Body of pancreas (tissue), 4 donors: Measurements from ENCODE around the gene DYNLT5. TPM values are rescaled to one million over a fixed set of nuclear protein-coding genes. Genes with fewer than 3 reads are reported as not detected.
"Not testable (repeated sequence)": the region's sequence is repeated elsewhere in the genome, so short reads cannot be mapped to it uniquely, and the experiment has no call there.

ENCODE experiments used
- ATAC-seq: fragments of 150-250 bp; one replicate; pipeline ENCODE4 v1.9.1; 2016
- DNase-seq, 4 donors: peaks; one replicate each; pipeline ENCODE4 v3.0.0-alpha.2; 2019
- H3K27ac ChIP-seq, 4 donors: fragments of 200-600 bp; sonication (generic); 1 replicate in 3 of 4; 2 replicates in 1 of 4; pipeline versions ENCODE4 v1.5.1 to v1.6.1; 2016 to 2019; ENCODE audit warnings: mild to moderate bottlenecking in 1 of 4, mixed read lengths in 1 of 4, moderate library complexity in 1 of 4
- H3K27me3 ChIP-seq, 2 donors: fragments of 200-600 bp; sonication (generic); one replicate each; pipeline ENCODE4 v1.6.0; 2016; ENCODE audit warnings: mild to moderate bottlenecking in 1 of 2
- H3K36me3 ChIP-seq, 2 donors: fragments of 200-600 bp; sonication (generic); replicated peaks in 1 of 2; 2 replicates each; pipeline ENCODE4 v1.5.1; 2016; ENCODE audit warnings: low read depth in 2 of 2; ENCODE audit not compliant: insufficient read depth in 1 of 2
- H3K4me1 ChIP-seq: fragments of 200-600 bp; sonication (generic); one replicate; pipeline ENCODE4 v1.6.0; 2016
- H3K4me3 ChIP-seq, 2 donors: fragments of 200-600 bp; sonication (generic); 1 replicate in 1 of 2; 2 replicates in 1 of 2; pipeline ENCODE4 v1.5.1; 2016 to 2019
- H3K9me3 ChIP-seq, 3 donors: fragments of 200-600 bp; sonication (generic); 1 replicate in 2 of 3; 2 replicates in 1 of 3; pipeline ENCODE4 v1.5.1; 2016
- CTCF ChIP-seq, 7 experiments: fragments of 450-650 bp in 4 of 7; fragments of 200-600 bp in 3 of 7; sonication (generic) in 3 of 7; IDR thresholded peaks; one replicate each; pipeline ENCODE4 v1.5.1; 2016 to 2019; ENCODE audit warnings: antibody characterized with exemption in 7 of 7
- POLR2A ChIP-seq, 3 donors: fragments of 450-650 bp; IDR thresholded peaks; one replicate each; pipeline ENCODE4 v1.6.1; 2016; ENCODE audit warnings: antibody characterized with exemption in 3 of 3, mild to moderate bottlenecking in 2 of 3
- WGBS, 2 donors: methylation state at CpG; one replicate each; pipeline ENCODE4 v1.1.5; 2017; 5-methylcytosine and 5-hydroxymethylcytosine counted together
- intact Hi-C: fragments of 100-400 bp; cut with DNase I; formaldehyde crosslinking; loops from one replicate; pipeline ENCODE4 v1.15.1; 2023
- total RNA-seq, 2 donors: library from RNA; depleted of rRNA; stranded (reverse); fragments of >200 nt; gene quantifications; one replicate each; pipeline ENCODE4 v1.1.0, GENCODE V29; 2016

DYNLT5 gene
- total RNA-seq, 2 donors from 2014 or later: not detected

GRCh38 chr1:66723985-66724384, 28.3 kb upstream of the DYNLT5 start:
- intact Hi-C loops: no loop called here
- Histone ChIP-seq H3K27ac (no peak overlapping the region), H3K4me1 (no peaks in the 10 kb centered on the region), H3K27me3 (no peaks in the 10 kb centered on the region), H3K4me3 (no peak overlapping the region), H3K36me3 (no peaks in the 10 kb centered on the region), H3K9me3 (no peaks in the 10 kb centered on the region)
- ATAC-seq (no peak), DNase-seq (no peak)
- TF ChIP-seq CTCF (IDR thresholded peaks at IDR 0.05) (no peak), POLR2A (IDR thresholded peaks at IDR 0.05) (no peak)

GRCh38 chr1:66725885-66726665, 26.2 kb upstream of the DYNLT5 start:
- peak; percentile 65 to 93 (median 72) for TF ChIP-seq CTCF (IDR thresholded peaks at IDR 0.05)
- TF ChIP-seq POLR2A (IDR thresholded peaks at IDR 0.05): no peak
- peak; percentile 56 for ATAC-seq
- H3K9me3 ChIP-seq: no peaks in the 10 kb centered on the region
- intact Hi-C loops: no loop called here
- no peak overlapping the region for H3K27ac ChIP-seq
- no peaks in the 10 kb centered on the region for H3K36me3 ChIP-seq
- 18 to 20% methylated on average over 9 of the region's 9 CpGs for WGBS, 2 donors
- no peaks in the 10 kb centered on the region for H3K27me3 ChIP-seq
- no peak overlapping the region for H3K4me3 ChIP-seq
- H3K4me1 ChIP-seq: no peaks in the 10 kb centered on the region
- DNase-seq: peak; percentile 31 to 44 (median 38)

- TF ChIP-seq POLR2A (IDR thresholded peaks at IDR 0.05) (no peak), CTCF (IDR thresholded peaks at IDR 0.05) (no peak)
- Histone ChIP-seq H3K4me3 (no peak overlapping the region), H3K27me3 (no peaks in the 10 kb centered on the region), H3K9me3 (no peaks in the 10 kb centered on the region), H3K36me3 (no peaks in the 10 kb centered on the region), H3K27ac (no peak overlapping the region), H3K4me1 (no peaks in the 10 kb centered on the region)
- ATAC-seq (no peak), DNase-seq (no peak)
- intact Hi-C loops: no loop called here
- WGBS, 2 donors: 55 to 60% methylated on average over 2 of the region's 2 CpGs
Measured at GRCh38 chr1:66728021-66728420, 24.2 kb upstream of the DYNLT5 start.

GRCh38 chr1:66728716-66729115, 23.5 kb upstream of the DYNLT5 start:
- H3K4me1 ChIP-seq, ATAC-seq, H3K27ac ChIP-seq, DNase-seq, H3K4me3 ChIP-seq, H3K36me3 ChIP-seq, H3K9me3 ChIP-seq, intact Hi-C loops, H3K27me3 ChIP-seq: not testable (repeated sequence)

- TF ChIP-seq CTCF (IDR thresholded peaks at IDR 0.05): no peak
- DNase-seq: no peak
Measured at GRCh38 chr1:66729119-66729518, 23.1 kb upstream of the DYNLT5 start.

More at GRCh38 chr1:66729119-66729518, 23.1 kb upstream of the DYNLT5 start:
- intact Hi-C loops: no loop called here
- H3K27me3 ChIP-seq: no peaks in the 10 kb centered on the region
- WGBS, 2 donors: 52 to 59% methylated on average over 6 of the region's 6 CpGs
- H3K27ac ChIP-seq: no peak overlapping the region
- no peaks in the 10 kb centered on the region for H3K4me1 ChIP-seq
- no peaks in the 10 kb centered on the region for H3K9me3 ChIP-seq
- no peak for ATAC-seq
- no peaks in the 10 kb centered on the region for H3K36me3 ChIP-seq
- no peak overlapping the region for H3K4me3 ChIP-seq
